Ishikawa (cell line): Measurements from ENCODE around the gene CALN1.

Experiments
- CEBPB ChIP-seq: IDR thresholded peaks from 2 replicates; pipeline ENCODE4 v1.6.1; 2012
- CREB1 ChIP-seq: IDR thresholded peaks from 2 replicates; pipeline ENCODE4 v1.6.1; 2012; ENCODE audit warnings: low read depth
- EGR1 ChIP-seq: IDR thresholded peaks from 2 replicates; pipeline ENCODE4 v1.6.1; 2012
- EP300 ChIP-seq: IDR thresholded peaks from 2 replicates; pipeline ENCODE4 v1.6.1; 2012; ENCODE audit warnings: borderline replicate concordance
- FOXM1 ChIP-seq: IDR thresholded peaks from 2 replicates; pipeline ENCODE4 v1.6.1; 2012; ENCODE audit warnings: low read depth, borderline replicate concordance
- MAX ChIP-seq: IDR thresholded peaks from 2 replicates; pipeline ENCODE4 v1.6.1; 2012
- NFIC ChIP-seq: IDR thresholded peaks from 2 replicates; pipeline ENCODE4 v1.6.1; 2012
- RAD21 ChIP-seq: IDR thresholded peaks from 2 replicates; pipeline ENCODE4 v1.6.1; 2012; ENCODE audit warnings: low read depth
- TAF1 ChIP-seq: IDR thresholded peaks from 2 replicates; pipeline ENCODE4 v1.6.1; 2012; ENCODE audit warnings: low read depth, mild to moderate bottlenecking
- TCF12 ChIP-seq: IDR thresholded peaks from 2 replicates; pipeline ENCODE4 v1.6.1; 2012; ENCODE audit warnings: low read depth
- TEAD4 ChIP-seq: IDR thresholded peaks from 2 replicates; pipeline ENCODE4 v1.6.1; 2012
- YY1 ChIP-seq: IDR thresholded peaks from 2 replicates; pipeline ENCODE4 v1.6.1; 2012; ENCODE audit warnings: low read depth
- ZBTB7A ChIP-seq: IDR thresholded peaks from 2 replicates; pipeline ENCODE4 v1.6.1; 2012; ENCODE audit warnings: low read depth
- TF ChIP-seq, protein P1 (sequence below): IDR thresholded peaks from 2 replicates; pipeline ENCODE4 v1.6.1; 2012
- TF ChIP-seq, protein P2 (sequence below): IDR thresholded peaks from 2 replicates; pipeline ENCODE4 v1.6.1; 2012; ENCODE audit warnings: low read depth, mild to moderate bottlenecking

The CALN1 gene

DNA sequence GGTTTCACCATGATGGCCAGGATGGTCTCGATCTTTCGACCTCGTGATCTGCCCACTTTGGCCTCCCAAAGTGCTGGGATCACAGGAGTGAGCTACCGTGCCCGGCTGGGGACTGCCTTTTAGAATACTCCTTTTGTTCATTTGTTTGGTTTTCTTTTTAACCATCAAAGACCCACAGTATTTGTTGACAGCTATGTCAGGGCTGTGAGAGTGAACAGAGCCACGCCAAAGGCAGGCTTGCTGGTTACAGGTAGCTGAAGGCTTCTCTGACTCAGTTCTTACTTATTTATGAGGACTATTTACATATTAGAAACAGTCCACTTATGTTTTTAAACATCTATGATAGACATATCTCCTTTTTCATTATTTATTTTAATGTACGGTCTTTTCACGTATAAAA lies 544.5 kb downstream of the CALN1 start:
- TF ChIP-seq CREB1, result no peak
- TF ChIP-seq CEBPB, result no peak
- no peak for TF ChIP-seq TAF1
- no peak for TF ChIP-seq RAD21

- TF ChIP-seq RAD21 (no peak), CREB1 (no peak)
Observed at GRCh38 chr7:71865172-71865571, 547.0 kb downstream of the CALN1 start.

DNA sequence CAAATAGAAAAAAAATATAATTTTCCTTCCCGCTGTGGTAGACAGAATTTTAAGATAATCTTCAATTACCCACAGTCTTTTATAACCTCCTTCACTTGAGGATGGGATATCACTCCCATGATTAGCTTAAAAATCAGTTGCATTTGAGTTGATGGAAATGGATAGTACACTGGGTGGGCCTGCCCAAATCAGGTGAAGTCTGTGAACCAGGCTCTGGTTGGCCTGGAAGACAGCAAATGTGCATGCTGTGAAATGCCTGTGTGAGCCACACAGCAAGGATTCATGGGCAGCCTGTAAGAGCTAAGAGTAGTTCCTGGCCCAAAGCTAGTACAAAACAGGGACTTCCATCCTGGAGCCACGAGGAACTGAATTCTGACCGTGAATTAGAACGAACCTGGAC lies 548.0 kb downstream of the CALN1 start:
- TF ChIP-seq, protein P1, sequence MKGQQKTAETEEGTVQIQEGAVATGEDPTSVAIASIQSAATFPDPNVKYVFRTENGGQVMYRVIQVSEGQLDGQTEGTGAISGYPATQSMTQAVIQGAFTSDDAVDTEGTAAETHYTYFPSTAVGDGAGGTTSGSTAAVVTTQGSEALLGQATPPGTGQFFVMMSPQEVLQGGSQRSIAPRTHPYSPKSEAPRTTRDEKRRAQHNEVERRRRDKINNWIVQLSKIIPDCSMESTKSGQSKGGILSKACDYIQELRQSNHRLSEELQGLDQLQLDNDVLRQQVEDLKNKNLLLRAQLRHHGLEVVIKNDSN, result no peak
- no peak for TF ChIP-seq EGR1
- TF ChIP-seq NFIC, result no peak
- no peak for TF ChIP-seq TEAD4
- no peak for TF ChIP-seq EP300
- TF ChIP-seq ZBTB7A, result no peak
- no peak for TF ChIP-seq FOXM1
- TF ChIP-seq TAF1, result no peak

GRCh38 chr7:71860572-71860971 lies 551.6 kb downstream of the CALN1 start:
- TF ChIP-seq MAX (no peak), TCF12 (no peak), EP300 (no peak), TEAD4 (no peak), FOXM1 (no peak), NFIC (no peak), EGR1 (no peak), YY1 (no peak), TAF1 (no peak), ZBTB7A (no peak), CEBPB (no peak), RAD21 (no peak)
- TF ChIP-seq, protein P1, result no peak
- TF ChIP-seq, protein P2, sequence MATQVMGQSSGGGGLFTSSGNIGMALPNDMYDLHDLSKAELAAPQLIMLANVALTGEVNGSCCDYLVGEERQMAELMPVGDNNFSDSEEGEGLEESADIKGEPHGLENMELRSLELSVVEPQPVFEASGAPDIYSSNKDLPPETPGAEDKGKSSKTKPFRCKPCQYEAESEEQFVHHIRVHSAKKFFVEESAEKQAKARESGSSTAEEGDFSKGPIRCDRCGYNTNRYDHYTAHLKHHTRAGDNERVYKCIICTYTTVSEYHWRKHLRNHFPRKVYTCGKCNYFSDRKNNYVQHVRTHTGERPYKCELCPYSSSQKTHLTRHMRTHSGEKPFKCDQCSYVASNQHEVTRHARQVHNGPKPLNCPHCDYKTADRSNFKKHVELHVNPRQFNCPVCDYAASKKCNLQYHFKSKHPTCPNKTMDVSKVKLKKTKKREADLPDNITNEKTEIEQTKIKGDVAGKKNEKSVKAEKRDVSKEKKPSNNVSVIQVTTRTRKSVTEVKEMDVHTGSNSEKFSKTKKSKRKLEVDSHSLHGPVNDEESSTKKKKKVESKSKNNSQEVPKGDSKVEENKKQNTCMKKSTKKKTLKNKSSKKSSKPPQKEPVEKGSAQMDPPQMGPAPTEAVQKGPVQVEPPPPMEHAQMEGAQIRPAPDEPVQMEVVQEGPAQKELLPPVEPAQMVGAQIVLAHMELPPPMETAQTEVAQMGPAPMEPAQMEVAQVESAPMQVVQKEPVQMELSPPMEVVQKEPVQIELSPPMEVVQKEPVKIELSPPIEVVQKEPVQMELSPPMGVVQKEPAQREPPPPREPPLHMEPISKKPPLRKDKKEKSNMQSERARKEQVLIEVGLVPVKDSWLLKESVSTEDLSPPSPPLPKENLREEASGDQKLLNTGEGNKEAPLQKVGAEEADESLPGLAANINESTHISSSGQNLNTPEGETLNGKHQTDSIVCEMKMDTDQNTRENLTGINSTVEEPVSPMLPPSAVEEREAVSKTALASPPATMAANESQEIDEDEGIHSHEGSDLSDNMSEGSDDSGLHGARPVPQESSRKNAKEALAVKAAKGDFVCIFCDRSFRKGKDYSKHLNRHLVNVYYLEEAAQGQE, result no peak

GRCh38 chr7:71857338-71857737 lies 554.8 kb downstream of the CALN1 start:
- no peak for TF ChIP-seq FOXM1
- TF ChIP-seq EP300, result no peak
- no peak for TF ChIP-seq CEBPB
- TF ChIP-seq NFIC, result no peak
- TF ChIP-seq YY1, result no peak
- no peak for TF ChIP-seq TAF1

DNA sequence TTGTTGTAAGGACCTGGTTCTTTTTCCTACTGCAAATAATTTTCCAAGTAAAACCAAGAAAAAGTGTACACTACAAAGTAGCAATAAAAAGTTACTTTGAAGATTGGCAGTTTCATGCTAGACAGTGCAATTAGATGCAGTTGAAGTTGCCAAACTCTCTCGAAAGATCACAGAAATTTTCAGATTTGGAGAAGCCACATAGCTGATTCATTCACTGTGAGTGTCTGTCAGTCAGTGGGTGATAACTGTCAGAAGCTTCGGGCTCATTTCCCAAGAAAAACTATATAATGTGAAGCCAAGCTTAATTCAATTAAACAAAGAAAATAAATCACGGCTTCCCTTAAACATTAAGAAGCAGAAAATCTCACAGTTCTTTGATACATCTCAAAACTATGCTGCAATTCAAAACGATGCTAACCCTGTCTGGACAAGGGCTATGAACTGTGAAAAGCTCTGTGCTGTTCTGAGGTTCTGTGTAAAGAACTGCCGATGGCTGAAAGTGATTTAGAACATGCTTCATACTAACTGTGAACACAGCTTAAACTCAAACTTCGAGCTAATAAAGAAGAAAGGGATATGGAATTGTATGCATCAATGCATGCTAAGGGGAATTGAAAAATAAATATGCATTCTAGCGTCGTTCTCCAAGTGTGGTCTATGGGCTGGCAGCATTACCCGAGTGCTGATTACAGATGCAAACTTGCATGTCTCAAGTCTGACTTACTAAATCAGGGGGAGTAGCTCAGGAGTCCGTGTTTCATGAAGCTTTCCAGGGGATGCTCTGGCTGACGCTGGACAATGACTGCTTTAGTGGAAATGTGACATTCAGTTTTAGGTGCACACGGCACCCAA lies 557.4 kb downstream of the CALN1 start:
- TF ChIP-seq RAD21 (no peak), YY1 (no peak), TCF12 (no peak), CEBPB (no peak), TEAD4 (no peak), ZBTB7A (no peak), FOXM1 (no peak), CREB1 (no peak), EP300 (no peak), NFIC (no peak), MAX (no peak), EGR1 (no peak), TAF1 (no peak)
- TF ChIP-seq, protein P1, result no peak
- TF ChIP-seq, protein P2, result no peak
